ENCODE measurements around the gene SVOPL. TPM values are rescaled to one million over a fixed set of nuclear protein-coding genes. Genes with fewer than 3 reads are reported as not detected.

SVOPL gene
- total RNA-seq, 1 donor from 2014 or later: not detected

DNA sequence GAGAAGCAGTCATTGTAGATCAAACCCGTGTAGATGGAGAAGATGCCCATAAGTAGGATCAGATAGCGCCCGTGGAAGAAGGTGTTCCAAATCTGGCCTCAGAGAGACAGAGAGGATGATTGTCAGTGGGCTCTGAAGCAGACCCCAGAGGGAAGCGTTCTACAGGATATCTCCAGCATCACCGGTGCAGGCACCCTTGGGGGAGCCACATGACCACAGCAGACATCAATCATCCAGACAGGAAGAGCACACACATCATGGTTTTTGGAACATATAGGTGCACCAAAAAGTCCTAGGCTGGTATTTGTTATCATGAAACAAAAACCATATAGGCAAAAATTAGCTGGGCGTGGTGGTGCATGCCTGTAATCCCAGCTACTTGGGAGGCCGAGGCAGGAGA is 44.0 kb upstream of the SVOPL start:
- H3K4me1 ChIP-seq: no peaks in the 10 kb centered on the region
- intact Hi-C loops (cut with DNase I): no loop called here
- DNase-seq (ENCODE audit: extremely low spot score in 2 of 2): no peak
- no peak overlapping the region for H3K27ac ChIP-seq
- no peaks in the 10 kb centered on the region for H3K27me3 ChIP-seq
- no peaks in the 10 kb centered on the region for H3K9me3 ChIP-seq
- TF ChIP-seq, protein P1, sequence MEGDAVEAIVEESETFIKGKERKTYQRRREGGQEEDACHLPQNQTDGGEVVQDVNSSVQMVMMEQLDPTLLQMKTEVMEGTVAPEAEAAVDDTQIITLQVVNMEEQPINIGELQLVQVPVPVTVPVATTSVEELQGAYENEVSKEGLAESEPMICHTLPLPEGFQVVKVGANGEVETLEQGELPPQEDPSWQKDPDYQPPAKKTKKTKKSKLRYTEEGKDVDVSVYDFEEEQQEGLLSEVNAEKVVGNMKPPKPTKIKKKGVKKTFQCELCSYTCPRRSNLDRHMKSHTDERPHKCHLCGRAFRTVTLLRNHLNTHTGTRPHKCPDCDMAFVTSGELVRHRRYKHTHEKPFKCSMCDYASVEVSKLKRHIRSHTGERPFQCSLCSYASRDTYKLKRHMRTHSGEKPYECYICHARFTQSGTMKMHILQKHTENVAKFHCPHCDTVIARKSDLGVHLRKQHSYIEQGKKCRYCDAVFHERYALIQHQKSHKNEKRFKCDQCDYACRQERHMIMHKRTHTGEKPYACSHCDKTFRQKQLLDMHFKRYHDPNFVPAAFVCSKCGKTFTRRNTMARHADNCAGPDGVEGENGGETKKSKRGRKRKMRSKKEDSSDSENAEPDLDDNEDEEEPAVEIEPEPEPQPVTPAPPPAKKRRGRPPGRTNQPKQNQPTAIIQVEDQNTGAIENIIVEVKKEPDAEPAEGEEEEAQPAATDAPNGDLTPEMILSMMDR (IDR thresholded peaks at IDR 0.05): no peak
- TF ChIP-seq POLR2A (IDR thresholded peaks at IDR 0.05) (no peak), POLR2AphosphoS5 (IDR thresholded peaks at IDR 0.05; ENCODE audit: insufficient read depth in 1 of 2, low read depth in 1 of 2) (no peak)
- no peaks in the 10 kb centered on the region for H3K36me3 ChIP-seq
- H3K4me3 ChIP-seq: no peak overlapping the region

DNA sequence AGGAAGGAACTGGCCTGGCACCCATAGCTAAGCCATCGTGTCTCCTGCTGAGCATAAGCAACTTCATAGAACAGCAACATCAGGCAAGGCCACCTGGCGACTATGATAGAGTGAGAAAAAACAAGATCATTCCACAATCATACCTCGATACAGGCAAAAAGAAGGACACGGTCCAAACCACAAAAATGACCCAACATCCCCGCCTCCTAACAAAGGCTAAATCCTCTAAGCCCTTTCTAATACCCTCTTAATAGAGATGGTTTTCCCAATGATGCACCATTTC is 40.2 kb upstream of the SVOPL start:
- no peak overlapping the region for H3K4me3 ChIP-seq
- TF ChIP-seq POLR2AphosphoS5 (IDR thresholded peaks at IDR 0.05; ENCODE audit: insufficient read depth in 1 of 2, low read depth in 1 of 2) (no peak), POLR2A (IDR thresholded peaks at IDR 0.05) (no peak)
- TF ChIP-seq, protein P1 (IDR thresholded peaks at IDR 0.05): no peak
- no peaks in the 10 kb centered on the region for H3K4me1 ChIP-seq
- H3K36me3 ChIP-seq: no peaks in the 10 kb centered on the region
- H3K27me3 ChIP-seq: no peaks in the 10 kb centered on the region
- H3K27ac ChIP-seq: no peak overlapping the region
- intact Hi-C loops (cut with DNase I): no loop called here
- DNase-seq (ENCODE audit: extremely low spot score in 2 of 2): no peak
- no peaks in the 10 kb centered on the region for H3K9me3 ChIP-seq

GRCh38 chr7:138739859-138740258 is 38.7 kb upstream of the SVOPL start:
- H3K4me3 ChIP-seq: no peak overlapping the region
- DNase-seq (ENCODE audit: extremely low spot score in 2 of 2): no peak
- TF ChIP-seq, protein P1 (IDR thresholded peaks at IDR 0.05): no peak
- no peak for TF ChIP-seq POLR2A (IDR thresholded peaks at IDR 0.05)
- TF ChIP-seq POLR2AphosphoS5 (IDR thresholded peaks at IDR 0.05; ENCODE audit: insufficient read depth in 1 of 2, low read depth in 1 of 2): no peak

GRCh38 chr7:138738551-138739335 is 37.6 kb upstream of the SVOPL start:
- H3K4me3 ChIP-seq: no peak overlapping the region
- DNase-seq (ENCODE audit: extremely low spot score in 2 of 2): no peak
- intact Hi-C loops (cut with DNase I): no loop called here

More at GRCh38 chr7:138739859-138740258, 38.7 kb upstream of the SVOPL start:
- Histone ChIP-seq H3K27ac (no peak overlapping the region), H3K4me1 (no peaks in the 10 kb centered on the region), H3K27me3 (no peaks in the 10 kb centered on the region), H3K36me3 (no peaks in the 10 kb centered on the region), H3K9me3 (no peaks in the 10 kb centered on the region)
- intact Hi-C loops (cut with DNase I): no loop called here

DNA sequence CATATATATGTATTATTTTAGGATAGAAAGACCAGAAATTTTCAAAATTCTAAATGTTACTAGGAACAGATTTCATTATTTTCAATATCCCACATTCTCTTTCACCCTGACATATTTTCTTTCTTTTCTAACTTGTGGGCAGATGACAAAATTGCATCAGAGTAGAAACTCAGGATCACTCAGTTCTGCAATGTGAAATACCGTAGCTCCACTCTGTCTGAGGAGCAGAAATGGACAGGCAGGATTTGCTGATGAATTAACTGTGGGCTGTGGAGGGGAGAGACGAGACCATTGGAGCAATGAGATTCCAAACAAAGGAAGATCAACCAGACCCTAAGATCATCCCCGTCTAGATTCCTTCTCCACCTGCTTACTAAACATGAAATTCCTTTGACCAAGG is 37.0 kb upstream of the SVOPL start:
- TF ChIP-seq, protein P1 (IDR thresholded peaks at IDR 0.05): no peak
- TF ChIP-seq POLR2AphosphoS5 (IDR thresholded peaks at IDR 0.05; ENCODE audit: insufficient read depth in 1 of 2, low read depth in 1 of 2): no peak
- no peak for TF ChIP-seq POLR2A (IDR thresholded peaks at IDR 0.05)
- no peak overlapping the region for H3K4me3 ChIP-seq
- H3K36me3 ChIP-seq: no peaks in the 10 kb centered on the region
- no peaks in the 10 kb centered on the region for H3K9me3 ChIP-seq
- H3K4me1 ChIP-seq: no peaks in the 10 kb centered on the region
- intact Hi-C loops (cut with DNase I): no loop called here
- no peak for DNase-seq (ENCODE audit: extremely low spot score in 2 of 2)
- H3K27ac ChIP-seq: no peak overlapping the region
- H3K27me3 ChIP-seq: no peaks in the 10 kb centered on the region

More at GRCh38 chr7:138738551-138739335, 37.6 kb upstream of the SVOPL start:
- Histone ChIP-seq H3K9me3 (no peaks in the 10 kb centered on the region), H3K27ac (no peak overlapping the region), H3K4me1 (no peaks in the 10 kb centered on the region), H3K27me3 (no peaks in the 10 kb centered on the region), H3K36me3 (no peaks in the 10 kb centered on the region)
- TF ChIP-seq, protein P1 (IDR thresholded peaks at IDR 0.05): peak; percentile 34 to 61 (median 43)
- TF ChIP-seq POLR2AphosphoS5 (IDR thresholded peaks at IDR 0.05; ENCODE audit: insufficient read depth in 1 of 2, low read depth in 1 of 2): no peak
